K562 (cell line): Measurements from ENCODE around the gene DDAH2. TPM values are rescaled to one million over a fixed set of nuclear protein-coding genes. Genes with fewer than 3 reads are reported as not detected.

Experiments used
- AFF1 ChIP-seq, 2 experiments: fragments of 450-650 bp; IDR thresholded peaks; 2 replicates each; pipeline ENCODE4 v1.6.1; 2018; ENCODE audit warnings: mild to moderate bottlenecking in 2 of 2, low read depth in 1 of 2; ENCODE audit not compliant: partially characterized antibody in 2 of 2
- CBFB ChIP-seq: sonication (generic); formaldehyde crosslinking; IDR thresholded peaks from 2 replicates; pipeline ENCODE4 v1.4.0; 2020; ENCODE audit warnings: mild to moderate bottlenecking, missing genetic modification reagents
- CC2D1A ChIP-seq: fragments of 450-650 bp; IDR thresholded peaks from 2 replicates; pipeline ENCODE4 v1.6.1; 2017; ENCODE audit warnings: mild to moderate bottlenecking
- CEBPG ChIP-seq, 3 experiments: fragments of 200-800 bp in 1 of 3; sonication (Bioruptor generic) in 1 of 3; sonication (generic) in 1 of 3; formaldehyde crosslinking in 1 of 3; IDR thresholded peaks in 2 of 3; conservative IDR thresholded peaks in 1 of 3; 2 replicates each; pipeline versions ENCODE4 v1.6.1 to v1.8.0; 2016 to 2022; ENCODE audit warnings: missing compliant biosample characterization in 2 of 3, missing genetic modification characterization in 2 of 3, mild to moderate bottlenecking in 1 of 3, missing genetic modification reagents in 1 of 3
- CTBP1 ChIP-seq: fragments of 450-650 bp; IDR thresholded peaks from 2 replicates; pipeline ENCODE4 v1.6.1; 2016; ENCODE audit warnings: borderline replicate concordance
- ESRRA ChIP-seq: fragments of 450-650 bp; IDR thresholded peaks from 2 replicates; pipeline ENCODE4 v1.6.1; 2014; ENCODE audit warnings: low read depth, mild to moderate bottlenecking, moderate library complexity, borderline replicate concordance
- ETV1 ChIP-seq: fragments of 450-650 bp; conservative IDR thresholded peaks from 2 replicates; pipeline ENCODE4 v1.6.1; 2016; ENCODE audit warnings: missing genetic modification characterization, control low read depth, low read depth, missing compliant biosample characterization
- FIP1L1 ChIP-seq: fragments of 200-400 bp; formaldehyde crosslinking; IDR thresholded peaks from 2 replicates; pipeline ENCODE4 v1.6.1; 2018; ENCODE audit warnings: mild to moderate bottlenecking, low read depth, low read length; ENCODE audit not compliant: poor library complexity, severe bottlenecking
- HNRNPH1 ChIP-seq: fragments of 200-400 bp; formaldehyde crosslinking; optimal IDR thresholded peaks from 2 replicates; pipeline ENCODE3; 2017; ENCODE audit warnings: low read depth, mild to moderate bottlenecking, low read length, moderate library complexity
- MED1 ChIP-seq: sonication (generic); formaldehyde crosslinking; IDR thresholded peaks from 2 replicates; pipeline ENCODE4 v1.8.1; 2023; ENCODE audit warnings: missing genetic modification reagents, borderline replicate concordance
- PML ChIP-seq: IDR thresholded peaks from 2 replicates; pipeline ENCODE4 v1.6.1; 2012; ENCODE audit warnings: low read length, inconsistent platforms
- RCOR1 ChIP-seq, 2 experiments: IDR thresholded peaks; 2 replicates each; pipeline ENCODE4 v1.6.1; 2012; ENCODE audit warnings: low read depth in 2 of 2, low read length in 2 of 2, borderline replicate concordance in 1 of 2, improper control_type of control experiment in 1 of 2
- SP1 ChIP-seq: sonication (generic); formaldehyde crosslinking; IDR thresholded peaks from 2 replicates; pipeline ENCODE4 v1.8.1; 2022; ENCODE audit warnings: mild to moderate bottlenecking, missing genetic modification reagents
- STAT5B ChIP-seq: fragments of 250-450 bp; sonication (Bioruptor Pico); IDR thresholded peaks from 2 replicates; pipeline ENCODE4 v1.8.0; 2021; ENCODE audit warnings: mild to moderate bottlenecking, inconsistent platforms
- TRIM24 ChIP-seq, 2 experiments: fragments of 450-650 bp; IDR thresholded peaks; 2 replicates each; pipeline ENCODE4 v1.6.1; 2016
- ZBED1 ChIP-seq: IDR thresholded peaks from 2 replicates; pipeline ENCODE4 v1.6.1; 2014
- ZFP1 ChIP-seq: fragments of 450-650 bp; formaldehyde crosslinking; IDR thresholded peaks from 2 replicates; pipeline ENCODE4 v1.4.0; 2020; ENCODE audit warnings: mild to moderate bottlenecking, mixed read lengths
- ZFPM2 ChIP-seq: fragments of 250-450 bp; sonication (Bioruptor Pico); IDR thresholded peaks from 2 replicates; pipeline ENCODE4 v1.5.1; 2022; ENCODE audit warnings: mild to moderate bottlenecking
- ZNF140 ChIP-seq: fragments of 250-450 bp; sonication (Bioruptor Pico); IDR thresholded peaks from 2 replicates; pipeline ENCODE4 v1.8.0; 2021; ENCODE audit warnings: moderate library complexity, mild to moderate bottlenecking, inconsistent platforms
- ZNF561 ChIP-seq: fragments of 450-650 bp; formaldehyde crosslinking; conservative IDR thresholded peaks from 2 replicates; pipeline ENCODE4 v1.4.0; 2020; ENCODE audit warnings: mild to moderate bottlenecking, moderate library complexity
- polyA plus RNA-seq, 8 experiments: library from polyadenylated mRNA; depleted of rRNA in 4 of 8; stranded (reverse) in 5 of 8; unstranded in 3 of 8; fragments of >200 nt; fragmentation: Nextera tagmentation in 2 of 8; fragmentation: Illumina TruSeq in 1 of 8; extraction: Ambion mirVana in 2 of 8; extraction: Trizol in 1 of 8; gene quantifications; 2 replicates each; pipeline versions ENCODE4 v1.2.1 to v1.2.3, GENCODE V29; 2011 to 2014; ENCODE audit warnings: inconsistent platforms in 1 of 8, missing spikeins in 1 of 8
- total RNA-seq, 7 experiments: library from RNA; depleted of rRNA in 6 of 7; stranded (reverse); fragments of >200 nt in 6 of 7; fragmentation: Illumina TruSeq in 2 of 7; extraction: Trizol in 2 of 7; gene quantifications; 2 replicates each; pipeline versions ENCODE4 v1.2.1 to v1.2.3, GENCODE V29; 2011 to 2021; ENCODE audit warnings: low replicate concordance in 1 of 7
- TF ChIP-seq, protein P1 (sequence below), 2 experiments: fragments of 150-350 bp in 1 of 2; IDR thresholded peaks; 2 replicates each; pipeline ENCODE4 v1.6.1; 2012 to 2016; ENCODE audit warnings: low read depth in 2 of 2, low read length in 2 of 2, mild to moderate bottlenecking in 1 of 2, moderate library complexity in 1 of 2

Gene DDAH2
- total and polyA plus RNA-seq, 9 of the 15 experiments (the other 6 are each of a cell fraction or from before 2014, with no cell fraction given) = 1.8 to 45.4 (median 21.4) TPM

- TF ChIP-seq, protein P1, sequence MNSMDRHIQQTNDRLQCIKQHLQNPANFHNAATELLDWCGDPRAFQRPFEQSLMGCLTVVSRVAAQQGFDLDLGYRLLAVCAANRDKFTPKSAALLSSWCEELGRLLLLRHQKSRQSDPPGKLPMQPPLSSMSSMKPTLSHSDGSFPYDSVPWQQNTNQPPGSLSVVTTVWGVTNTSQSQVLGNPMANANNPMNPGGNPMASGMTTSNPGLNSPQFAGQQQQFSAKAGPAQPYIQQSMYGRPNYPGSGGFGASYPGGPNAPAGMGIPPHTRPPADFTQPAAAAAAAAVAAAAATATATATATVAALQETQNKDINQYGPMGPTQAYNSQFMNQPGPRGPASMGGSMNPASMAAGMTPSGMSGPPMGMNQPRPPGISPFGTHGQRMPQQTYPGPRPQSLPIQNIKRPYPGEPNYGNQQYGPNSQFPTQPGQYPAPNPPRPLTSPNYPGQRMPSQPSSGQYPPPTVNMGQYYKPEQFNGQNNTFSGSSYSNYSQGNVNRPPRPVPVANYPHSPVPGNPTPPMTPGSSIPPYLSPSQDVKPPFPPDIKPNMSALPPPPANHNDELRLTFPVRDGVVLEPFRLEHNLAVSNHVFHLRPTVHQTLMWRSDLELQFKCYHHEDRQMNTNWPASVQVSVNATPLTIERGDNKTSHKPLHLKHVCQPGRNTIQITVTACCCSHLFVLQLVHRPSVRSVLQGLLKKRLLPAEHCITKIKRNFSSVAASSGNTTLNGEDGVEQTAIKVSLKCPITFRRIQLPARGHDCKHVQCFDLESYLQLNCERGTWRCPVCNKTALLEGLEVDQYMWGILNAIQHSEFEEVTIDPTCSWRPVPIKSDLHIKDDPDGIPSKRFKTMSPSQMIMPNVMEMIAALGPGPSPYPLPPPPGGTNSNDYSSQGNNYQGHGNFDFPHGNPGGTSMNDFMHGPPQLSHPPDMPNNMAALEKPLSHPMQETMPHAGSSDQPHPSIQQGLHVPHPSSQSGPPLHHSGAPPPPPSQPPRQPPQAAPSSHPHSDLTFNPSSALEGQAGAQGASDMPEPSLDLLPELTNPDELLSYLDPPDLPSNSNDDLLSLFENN (IDR thresholded peaks at IDR 0.05; ENCODE audit: low read depth in 2 of 2, low read length in 2 of 2) = no peak
- TF ChIP-seq STAT5B (CRISPR knock-in tag) (no peak), CEBPG (CRISPR knock-in tag; IDR thresholded peaks at IDR 0.05) (no peak), CEBPG (tag; conservative IDR thresholded peaks at IDR 0.05 in 1 of 2, IDR thresholded peaks at IDR 0.05 in 1 of 2) (peak in 1 of 2 experiments; percentile 82; a peak in 2 of 4 replicates), AFF1 (IDR thresholded peaks at IDR 0.05; ENCODE audit: low read depth in 1 of 2, partially characterized antibody in 2 of 2) (no peak), RCOR1 (IDR thresholded peaks at IDR 0.05; ENCODE audit: borderline replicate concordance in 1 of 2, low read depth in 2 of 2, low read length in 2 of 2) (no peak), ZBED1 (no peak), FIP1L1 (no peak), CC2D1A (no peak), MED1 (CRISPR knock-in tag) (no peak), SP1 (CRISPR knock-in tag) (no peak), CBFB (CRISPR knock-in tag) (no peak), ETV1 (peak; percentile 97), TRIM24 (IDR thresholded peaks at IDR 0.05) (0 out of 4 replicates have a peak, but pooled peaks of 1 of the 2 experiments have one; percentile 41), CTBP1 (peak; percentile 68), ZNF561 (no peak), PML (no peak), ZFPM2 (CRISPR knock-in tag) (no peak), ZNF140 (CRISPR knock-in tag) (no peak), ESRRA (no peak; the same call in 1 of the 2 replicates), HNRNPH1 (no peak), ZFP1 (CRISPR knock-in tag) (peak; percentile 11; the same call in 1 of the 2 replicates)
Measured at GRCh38 chr6:31725502-31726350, 3.4 kb downstream of the DDAH2 start (continued).
